Neural progenitor cell (in vitro differentiated cells): Measurements from ENCODE around the gene ETV6. TPM values are rescaled to one million over a fixed set of nuclear protein-coding genes. Genes with fewer than 3 reads are reported as not detected.

Experiments
- DNase-seq: peaks from one replicate; pipeline ENCODE4 v3.0.0-alpha.2; 2016; ENCODE audit warnings: low spot score
- H2AFZ ChIP-seq: fragments of 200-600 bp; sonication (generic); replicated peaks from 2 replicates; pipeline ENCODE4 v1.6.1; 2016; ENCODE audit warnings: antibody characterized with exemption
- H3F3A ChIP-seq: fragments of 200-600 bp; sonication (generic); 2 replicates; pipeline ENCODE4 v1.6.1; 2016; ENCODE audit warnings: antibody characterized with exemption, low read depth
- H3K27ac ChIP-seq: fragments of 200-600 bp; sonication (generic); 2 replicates; pipeline ENCODE4 v1.5.1; 2016; ENCODE audit warnings: mild to moderate bottlenecking
- H3K27me3 ChIP-seq: fragments of 200-600 bp; sonication (generic); 2 replicates; pipeline ENCODE4 v1.6.1; 2016; ENCODE audit warnings: mild to moderate bottlenecking, moderate library complexity
- H3K36me3 ChIP-seq: fragments of 200-600 bp; sonication (generic); 2 replicates; pipeline ENCODE4 v1.5.1; 2016
- H3K4me1 ChIP-seq: fragments of 200-600 bp; sonication (generic); 2 replicates; pipeline ENCODE4 v1.6.1; 2016; ENCODE audit warnings: mixed run types
- H3K4me2 ChIP-seq: fragments of 200-600 bp; sonication (generic); 2 replicates; pipeline ENCODE4 v1.6.1; 2016
- H3K4me3 ChIP-seq: fragments of 200-600 bp; sonication (generic); 2 replicates; pipeline ENCODE4 v1.5.1; 2016
- H3K79me2 ChIP-seq: fragments of 200-600 bp; sonication (generic); 2 replicates; pipeline ENCODE4 v1.6.1; 2016; ENCODE audit warnings: low read depth
- H3K9ac ChIP-seq: fragments of 200-600 bp; sonication (generic); 2 replicates; pipeline ENCODE4 v1.6.1; 2016
- H3K9me3 ChIP-seq: fragments of 200-600 bp; sonication (generic); 2 replicates; pipeline ENCODE4 v1.5.1; 2016; ENCODE audit warnings: low read depth
- H4K20me1 ChIP-seq: fragments of 200-600 bp; sonication (generic); 2 replicates; pipeline ENCODE4 v1.6.1; 2016; ENCODE audit warnings: low read depth
- H3K27ac Mint-ChIP-seq: 3 replicates; pipeline ENCODE4 v1.8.0; 2021; ENCODE audit warnings: mixed read lengths
- H3K27me3 Mint-ChIP-seq: 2 replicates; pipeline ENCODE4 v1.8.0; 2022; ENCODE audit warnings: low read depth, mild to moderate bottlenecking, inconsistent platforms, moderate library complexity, mixed read lengths; ENCODE audit not compliant: insufficient read depth
- H3K36me3 Mint-ChIP-seq: 3 replicates; pipeline ENCODE4 v1.8.0; 2021; ENCODE audit warnings: mixed read lengths
- H3K4me1 Mint-ChIP-seq: 3 replicates; pipeline ENCODE4 v1.8.0; 2021; ENCODE audit warnings: mixed read lengths
- H3K4me3 Mint-ChIP-seq: 3 replicates; pipeline ENCODE4 v1.8.0; 2021; ENCODE audit warnings: mild to moderate bottlenecking, moderate library complexity, mixed read lengths
- H3K9me3 Mint-ChIP-seq: 3 replicates; pipeline ENCODE4 v1.8.0; 2020; ENCODE audit warnings: mixed read lengths
- CTCF ChIP-seq: fragments of 200-600 bp; sonication (generic); IDR thresholded peaks from 2 replicates; pipeline ENCODE4 v1.5.1; 2017; ENCODE audit warnings: antibody characterized with exemption, mild to moderate bottlenecking
- EZH2 ChIP-seq: fragments of 200-600 bp; sonication (generic); IDR thresholded peaks from 2 replicates; pipeline ENCODE4 v1.6.1; 2017; ENCODE audit warnings: antibody characterized with exemption, mild to moderate bottlenecking, moderate library complexity
- EZH2phosphoT487 ChIP-seq: fragments of 200-600 bp; sonication (generic); IDR thresholded peaks from 2 replicates; pipeline ENCODE4 v1.6.1; 2017; ENCODE audit warnings: antibody characterized with exemption
- total RNA-seq: library from RNA; depleted of rRNA; stranded (reverse); fragments of >200 nt; gene quantifications from 2 replicates; pipeline ENCODE4 v1.2.3, GENCODE V29; 2015; ENCODE audit warnings: low replicate concordance

ETV6 gene
- total RNA-seq, 1 donor from 2014 or later = 6.2 TPM

GRCh38 chr12:11669348-11669747 lies 19.9 kb downstream of the ETV6 start:
- Histone ChIP-seq H3K27ac (no peak overlapping the region), H3K36me3 (no peaks in the 10 kb centered on the region), H3F3A (no peaks in the 10 kb centered on the region), H2AFZ (no peak overlapping the region), H3K4me3 (no peak overlapping the region), H3K79me2 (peaks cover 5% of the 10 kb centered on the region), H3K4me1 (peaks cover 20% of the 10 kb centered on the region), H3K9ac (no peak overlapping the region), H3K4me2 (no peak overlapping the region), H3K27me3 (no peaks in the 10 kb centered on the region), H3K9me3 (no peaks in the 10 kb centered on the region), H4K20me1 (peaks cover 9% of the 10 kb centered on the region)
- no peak overlapping the region for H3K27ac Mint-ChIP-seq
- H3K36me3 Mint-ChIP-seq = peaks cover 12% of the 10 kb centered on the region
- H3K4me1 Mint-ChIP-seq = peaks cover 17% of the 10 kb centered on the region
- H3K27me3 Mint-ChIP-seq = peaks cover 2% of the 10 kb centered on the region
- H3K4me3 Mint-ChIP-seq = no peak overlapping the region
- no peaks in the 10 kb centered on the region for H3K9me3 Mint-ChIP-seq
- TF ChIP-seq EZH2phosphoT487 = no peak
- no peak for TF ChIP-seq CTCF
- TF ChIP-seq EZH2 = no peak
- no peak for DNase-seq

- Mint-ChIP-seq H3K27ac (no peak overlapping the region), H3K4me3 (no peak overlapping the region), H3K36me3 (peaks cover 2% of the 10 kb centered on the region), H3K4me1 (peaks cover 18% of the 10 kb centered on the region), H3K27me3 (peaks cover 2% of the 10 kb centered on the region), H3K9me3 (no peaks in the 10 kb centered on the region)
- no peak overlapping the region for H3K4me2 ChIP-seq
- H3K27me3 ChIP-seq = no peaks in the 10 kb centered on the region
- no peak for DNase-seq
- H3K4me3 ChIP-seq = no peak overlapping the region
- H3K36me3 ChIP-seq = no peaks in the 10 kb centered on the region
- no peak overlapping the region for H3K9ac ChIP-seq
- H3K4me1 ChIP-seq = peaks cover 19% of the 10 kb centered on the region
- no peaks in the 10 kb centered on the region for H3F3A ChIP-seq
- H3K9me3 ChIP-seq = no peaks in the 10 kb centered on the region
- TF ChIP-seq CTCF (no peak), EZH2 (no peak), EZH2phosphoT487 (no peak)
- peaks cover 9% of the 10 kb centered on the region for H4K20me1 ChIP-seq
- H3K79me2 ChIP-seq = peaks cover 5% of the 10 kb centered on the region
- no peak overlapping the region for H3K27ac ChIP-seq
- H2AFZ ChIP-seq = no peak overlapping the region
Observed at GRCh38 chr12:11672256-11673191, 23.1 kb downstream of the ETV6 start.

GRCh38 chr12:11673666-11674461 lies 24.4 kb downstream of the ETV6 start:
- Mint-ChIP-seq H3K4me3 (no peak overlapping the region), H3K36me3 (peaks cover 10% of the 10 kb centered on the region), H3K4me1 (peaks cover 18% of the 10 kb centered on the region), H3K27me3 (peaks cover 2% of the 10 kb centered on the region), H3K9me3 (no peaks in the 10 kb centered on the region), H3K27ac (no peak overlapping the region)
- Histone ChIP-seq H3K4me2 (no peak overlapping the region), H2AFZ (no peak overlapping the region), H3K79me2 (peaks cover 5% of the 10 kb centered on the region), H3F3A (no peaks in the 10 kb centered on the region), H3K4me3 (no peak overlapping the region), H3K27me3 (no peaks in the 10 kb centered on the region), H3K27ac (no peak overlapping the region), H3K4me1 (peaks cover 19% of the 10 kb centered on the region), H3K9me3 (no peaks in the 10 kb centered on the region), H4K20me1 (peaks cover 9% of the 10 kb centered on the region), H3K9ac (no peak overlapping the region), H3K36me3 (no peaks in the 10 kb centered on the region)
- no peak for TF ChIP-seq CTCF
- no peak for TF ChIP-seq EZH2
- TF ChIP-seq EZH2phosphoT487 = no peak
- no peak for DNase-seq
